Activated naive CD8-positive, alpha-beta T cell treated with anti-CD3 and anti-CD28 coated beads, Interleukin-2, amount 10 ng/mL, durations not matched to agents 7 days and 5 days (primary cell): Measurements from ENCODE around the gene NIPBL. TPM values are rescaled to one million over a fixed set of nuclear protein-coding genes. Genes with fewer than 3 reads are reported as not detected.

ENCODE experiments used
- ATAC-seq: fragments of 150-1000 bp; cut with Tn5 transposase; one replicate; pipeline ENCODE4 v1.10.0; 2021; ENCODE audit warnings: low read depth, moderate library complexity
- POLR2A ChIA-PET: fragments of 350-600 bp; sonication (Branson Sonifier 250); formaldehyde crosslinking; loops from one replicate; lab custom pipeline; 2021; ENCODE audit warnings: antibody characterized with exemption; lab: Charles Lee
- DNase-seq: peaks from one replicate; pipeline ENCODE4 v3.0.0; 2021
- H3K27ac Mint-ChIP-seq: one replicate; pipeline ENCODE4 v1.8.0; 2022; ENCODE audit warnings: mild to moderate bottlenecking, mixed read lengths
- H3K27me3 Mint-ChIP-seq: one replicate; pipeline ENCODE4 v1.8.0; 2022; ENCODE audit warnings: mild to moderate bottlenecking, moderate library complexity, mixed read lengths
- H3K36me3 Mint-ChIP-seq: one replicate; pipeline ENCODE4 v1.8.0; 2021; ENCODE audit warnings: mild to moderate bottlenecking, mixed read lengths
- H3K4me1 Mint-ChIP-seq: one replicate; pipeline ENCODE4 v1.8.0; 2021; ENCODE audit warnings: mixed read lengths
- H3K4me3 Mint-ChIP-seq: one replicate; pipeline ENCODE4 v1.8.0; 2022; ENCODE audit warnings: mild to moderate bottlenecking, moderate library complexity, mixed read lengths
- H3K9me3 Mint-ChIP-seq: one replicate; pipeline ENCODE4 v1.8.0; 2021; ENCODE audit warnings: mixed read lengths
- total RNA-seq, 2 experiments: library from RNA; stranded (reverse); gene quantifications; one replicate each; pipeline ENCODE4 v1.2.3, GENCODE V29; 2021

NIPBL gene
- total RNA-seq, 2 experiments from 2014 or later, result 70.3 to 77.7 TPM

GRCh38 chr5:36932699-36933098 is 56.1 kb downstream of the NIPBL start:
- Mint-ChIP-seq H3K27ac (no peak overlapping the region), H3K27me3 (no peaks in the 10 kb centered on the region), H3K9me3 (peaks cover 2% of the 10 kb centered on the region), H3K36me3 (peaks cover 13% of the 10 kb centered on the region), H3K4me1 (peaks cover 13% of the 10 kb centered on the region), H3K4me3 (no peak overlapping the region)
- no peak for ATAC-seq
- no peak for DNase-seq
- POLR2A ChIA-PET, result no interaction called here

GRCh38 chr5:36934740-36935356 is 58.3 kb downstream of the NIPBL start:
- ATAC-seq (no peak), DNase-seq (no peak)
- POLR2A ChIA-PET, result no interaction called here
- Mint-ChIP-seq H3K36me3 (peaks cover 21% of the 10 kb centered on the region), H3K27me3 (no peaks in the 10 kb centered on the region), H3K27ac (no peak overlapping the region), H3K4me1 (peaks cover 10% of the 10 kb centered on the region), H3K4me3 (no peak overlapping the region), H3K9me3 (peaks cover 2% of the 10 kb centered on the region)

DNA sequence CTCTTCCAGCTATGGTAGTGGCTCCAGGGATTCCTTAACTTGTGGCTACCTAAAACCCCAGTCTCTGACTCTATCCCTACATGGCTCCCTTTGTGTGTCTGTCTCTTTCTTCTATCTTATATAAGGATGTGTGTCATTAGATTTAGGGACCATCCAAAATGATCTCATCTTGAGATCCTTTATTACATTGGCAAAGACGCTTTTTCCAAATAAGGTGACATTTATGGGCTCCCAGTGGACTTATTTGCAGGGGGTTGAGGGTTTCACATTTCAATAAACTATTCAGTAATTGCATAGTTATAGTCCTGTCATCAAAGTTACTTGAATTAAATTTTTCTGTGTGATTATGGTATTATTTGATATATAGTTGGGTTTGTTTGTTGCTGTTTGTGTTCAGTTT is 59.2 kb downstream of the NIPBL start:
- no peak for DNase-seq
- POLR2A ChIA-PET, result no interaction called here
- H3K36me3 Mint-ChIP-seq, result peaks cover 21% of the 10 kb centered on the region
- no peak overlapping the region for H3K27ac Mint-ChIP-seq
- no peak for ATAC-seq
- H3K9me3 Mint-ChIP-seq, result peaks cover 2% of the 10 kb centered on the region
- H3K4me1 Mint-ChIP-seq, result peaks cover 11% of the 10 kb centered on the region
- H3K27me3 Mint-ChIP-seq, result no peaks in the 10 kb centered on the region
- H3K4me3 Mint-ChIP-seq, result no peak overlapping the region

GRCh38 chr5:36936309-36936708 is 59.7 kb downstream of the NIPBL start:
- ATAC-seq, result no peak
- H3K27ac Mint-ChIP-seq, result no peak overlapping the region
- peaks cover 2% of the 10 kb centered on the region for H3K9me3 Mint-ChIP-seq
- peaks cover 21% of the 10 kb centered on the region for H3K36me3 Mint-ChIP-seq
- H3K4me1 Mint-ChIP-seq, result peaks cover 14% of the 10 kb centered on the region
- POLR2A ChIA-PET, result no interaction called here
- H3K4me3 Mint-ChIP-seq, result no peak overlapping the region
- H3K27me3 Mint-ChIP-seq, result no peaks in the 10 kb centered on the region
- DNase-seq, result no peak

DNA sequence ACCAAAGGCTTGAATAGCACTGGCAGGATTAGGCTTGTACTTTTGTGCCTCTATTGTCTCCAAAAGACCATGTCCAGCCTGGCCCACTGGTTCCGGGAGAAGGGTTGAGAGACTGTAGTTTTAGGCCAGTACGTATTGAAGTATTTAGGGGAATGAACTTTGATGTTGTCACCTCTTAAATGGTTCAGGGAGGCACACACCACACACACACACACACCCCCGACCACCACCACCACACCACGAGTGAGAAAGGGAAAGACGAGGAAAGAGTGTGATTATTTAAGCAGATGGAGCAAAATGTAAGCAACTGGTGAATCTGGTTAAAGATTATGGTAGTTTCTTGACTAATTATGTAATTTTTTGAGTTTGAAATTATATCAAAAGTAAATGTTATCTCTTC is 61.6 kb downstream of the NIPBL start:
- POLR2A ChIA-PET, result no interaction called here
- H3K9me3 Mint-ChIP-seq, result no peaks in the 10 kb centered on the region
- peaks cover 14% of the 10 kb centered on the region for H3K4me1 Mint-ChIP-seq
- H3K27me3 Mint-ChIP-seq, result no peaks in the 10 kb centered on the region
- ATAC-seq (no peak), DNase-seq (no peak)
- peaks cover 16% of the 10 kb centered on the region for H3K36me3 Mint-ChIP-seq
- H3K27ac Mint-ChIP-seq, result no peak overlapping the region
- H3K4me3 Mint-ChIP-seq, result no peak overlapping the region

- ATAC-seq (no peak), DNase-seq (no peak)
- Mint-ChIP-seq H3K27me3 (no peaks in the 10 kb centered on the region), H3K36me3 (peaks cover 10% of the 10 kb centered on the region), H3K4me3 (no peak overlapping the region), H3K27ac (no peak overlapping the region), H3K9me3 (no peaks in the 10 kb centered on the region), H3K4me1 (peaks cover 13% of the 10 kb centered on the region)
- POLR2A ChIA-PET, result no interaction called here
These were observed 63.6 kb downstream of the NIPBL start for GRCh38 chr5:36939969-36940858.

- Mint-ChIP-seq H3K4me3 (no peak overlapping the region), H3K27ac (no peak overlapping the region), H3K36me3 (peaks cover 4% of the 10 kb centered on the region), H3K27me3 (no peaks in the 10 kb centered on the region), H3K9me3 (no peaks in the 10 kb centered on the region), H3K4me1 (peaks cover 9% of the 10 kb centered on the region)
- ATAC-seq, result no peak
- no peak for DNase-seq
- POLR2A ChIA-PET, result no interaction called here
These were observed 67.0 kb downstream of the NIPBL start for GRCh38 chr5:36943584-36943983.

DNA sequence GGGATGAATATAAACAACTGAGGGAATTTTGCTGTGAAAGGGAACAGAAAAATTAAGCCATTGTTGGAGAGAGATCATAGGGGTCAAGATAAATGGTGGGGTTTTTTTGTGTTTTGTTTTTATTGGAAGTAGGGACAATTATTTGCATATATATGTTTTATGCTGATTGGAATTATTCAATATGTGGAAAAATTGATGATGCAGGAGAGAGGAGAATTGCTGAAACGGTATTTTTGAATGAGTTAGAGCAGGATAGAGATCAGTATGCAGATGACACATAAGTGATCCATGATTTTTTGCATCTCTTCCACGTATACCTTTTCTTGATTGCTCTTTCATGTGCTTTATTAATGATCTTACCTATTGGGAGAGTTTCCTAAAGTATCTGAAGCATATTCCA is 67.5 kb downstream of the NIPBL start:
- Mint-ChIP-seq H3K4me3 (no peak overlapping the region), H3K27me3 (no peaks in the 10 kb centered on the region), H3K36me3 (peaks cover 1% of the 10 kb centered on the region), H3K4me1 (peaks cover 9% of the 10 kb centered on the region), H3K27ac (no peak overlapping the region), H3K9me3 (no peaks in the 10 kb centered on the region)
- no peak for DNase-seq
- ATAC-seq, result no peak
- POLR2A ChIA-PET, result interaction anchor here (1.4 kb wide), 1 partner anchor 67 kb away, joined by 5 read pairs; the partner anchor contains the start of gene NIPBL

DNA sequence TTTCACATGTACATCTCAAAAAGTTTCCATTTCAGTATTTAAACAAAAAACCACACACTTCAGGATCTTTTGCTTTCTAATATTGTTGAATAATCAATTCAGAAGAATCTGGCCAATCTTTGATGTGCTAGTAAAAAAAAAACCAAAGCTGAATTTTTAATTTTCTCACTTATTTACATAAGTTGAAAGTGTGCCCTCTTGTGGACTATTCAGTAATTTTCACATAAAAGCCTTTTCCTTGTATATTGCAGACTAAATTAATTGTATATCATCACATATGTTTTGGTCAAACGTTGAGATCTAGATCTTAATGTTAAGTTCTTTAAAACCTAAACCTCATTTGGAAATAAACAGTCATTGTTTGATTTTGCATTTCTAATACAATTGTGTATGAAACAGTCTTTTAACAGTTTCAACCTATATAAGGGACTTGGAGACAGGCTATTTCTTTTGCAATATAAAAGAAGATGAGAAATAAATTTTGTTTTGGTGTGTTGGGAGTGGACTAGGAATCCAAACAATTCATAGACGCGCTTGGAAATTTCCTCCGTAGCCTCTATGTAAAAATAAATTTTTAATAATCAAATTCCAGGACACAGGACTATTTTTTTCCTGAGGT is 68.1 kb downstream of the NIPBL start:
- ATAC-seq, result no peak
- POLR2A ChIA-PET, result interaction anchor here (1.4 kb wide), 1 partner anchor 68 kb away, joined by 5 read pairs; the partner anchor contains the start of gene NIPBL
- no peak for DNase-seq
- Mint-ChIP-seq H3K27me3 (no peaks in the 10 kb centered on the region), H3K27ac (no peak overlapping the region), H3K9me3 (no peaks in the 10 kb centered on the region), H3K36me3 (no peaks in the 10 kb centered on the region), H3K4me1 (peaks cover 9% of the 10 kb centered on the region), H3K4me3 (no peak overlapping the region)

- Mint-ChIP-seq H3K27ac (no peak overlapping the region), H3K4me3 (no peak overlapping the region), H3K27me3 (no peaks in the 10 kb centered on the region), H3K36me3 (no peaks in the 10 kb centered on the region), H3K4me1 (peaks cover 7% of the 10 kb centered on the region), H3K9me3 (no peaks in the 10 kb centered on the region)
- ATAC-seq (no peak), DNase-seq (no peak)
- POLR2A ChIA-PET, result no interaction called here
These were observed 69.1 kb downstream of the NIPBL start for GRCh38 chr5:36945687-36946086.

DNA sequence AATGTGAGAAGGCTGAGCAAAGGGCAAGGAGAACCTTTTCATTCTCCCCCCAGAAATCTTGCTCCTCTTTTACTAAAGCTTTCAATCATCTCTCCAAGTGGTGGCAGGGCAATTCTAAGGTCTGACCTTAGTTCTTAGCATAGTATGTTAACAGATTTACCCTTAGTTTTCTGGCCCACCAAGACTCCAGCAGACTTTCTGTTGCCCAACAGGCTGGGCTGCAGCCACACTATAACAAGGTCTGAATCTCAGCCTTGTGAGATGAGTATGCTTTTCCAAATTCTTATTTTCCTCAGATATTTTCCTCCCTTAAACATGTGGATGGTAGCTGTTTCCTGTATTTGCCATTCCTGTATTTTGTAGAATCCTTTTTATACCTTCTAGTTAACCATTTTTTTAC is 69.5 kb downstream of the NIPBL start:
- Mint-ChIP-seq H3K27me3 (no peaks in the 10 kb centered on the region), H3K27ac (no peak overlapping the region), H3K4me3 (no peak overlapping the region), H3K9me3 (no peaks in the 10 kb centered on the region), H3K36me3 (no peaks in the 10 kb centered on the region), H3K4me1 (peaks cover 6% of the 10 kb centered on the region)
- ATAC-seq (no peak), DNase-seq (no peak)
- POLR2A ChIA-PET, result no interaction called here

- ATAC-seq, result no peak
- POLR2A ChIA-PET, result no interaction called here
- Mint-ChIP-seq H3K4me1 (peaks cover 4% of the 10 kb centered on the region), H3K9me3 (no peaks in the 10 kb centered on the region), H3K27me3 (no peaks in the 10 kb centered on the region), H3K27ac (no peak overlapping the region), H3K4me3 (no peak overlapping the region), H3K36me3 (no peaks in the 10 kb centered on the region)
- DNase-seq, result no peak
These were observed 71.5 kb downstream of the NIPBL start for GRCh38 chr5:36948041-36948440.

DNA sequence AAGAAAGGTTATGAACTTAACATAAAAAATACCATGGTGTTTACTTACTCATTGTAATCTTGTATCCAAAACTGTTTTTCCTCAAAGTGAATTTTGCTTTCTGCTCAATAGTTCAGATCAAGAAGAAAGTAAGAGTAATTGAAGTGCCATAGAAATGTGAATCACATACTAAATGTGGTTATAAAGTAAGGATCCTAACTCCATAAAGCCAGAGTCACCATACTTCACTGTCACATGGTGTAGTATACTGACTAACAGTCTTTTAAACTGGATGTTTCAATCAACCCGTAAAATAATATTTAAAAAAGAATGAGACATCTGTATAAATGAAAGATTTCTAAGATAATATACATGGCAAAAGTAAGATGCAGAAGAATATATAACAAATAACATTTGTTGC is 72.1 kb downstream of the NIPBL start:
- ATAC-seq (no peak), DNase-seq (no peak)
- Mint-ChIP-seq H3K4me1 (peaks cover 4% of the 10 kb centered on the region), H3K9me3 (no peaks in the 10 kb centered on the region), H3K4me3 (no peak overlapping the region), H3K27ac (no peak overlapping the region), H3K36me3 (no peaks in the 10 kb centered on the region), H3K27me3 (no peaks in the 10 kb centered on the region)
- POLR2A ChIA-PET, result no interaction called here
